Naive thymus-derived CD8-positive, alpha-beta T cell (primary cell): ENCODE data around the gene ATP6V1G2. TPM values are rescaled to one million over a fixed set of nuclear protein-coding genes. Genes with fewer than 3 reads are reported as not detected.
"Not testable (repeated sequence)": the region's sequence is repeated elsewhere in the genome, so short reads cannot be mapped to it uniquely, and the experiment has no call there.

ENCODE experiments used
- ATAC-seq, 2 donors: fragments of 150-1000 bp; cut with Tn5 transposase in 1 of 2; sonication (Bioruptor Pico), chemical (Tn5 transposase) in 1 of 2; 1 replicate in 1 of 2; 2 replicates in 1 of 2; pipeline ENCODE4 v1.10.0; 2021; ENCODE audit warnings: mild to moderate bottlenecking in 2 of 2, moderate library complexity in 2 of 2
- POLR2A ChIA-PET: fragments of 350-600 bp; sonication (Branson Sonifier 250); formaldehyde crosslinking; loops from one replicate; lab custom pipeline; 2021; ENCODE audit warnings: antibody characterized with exemption; lab: Charles Lee
- DNase-seq, 10 donors: peaks; one replicate each; pipeline versions ENCODE4 v3.0.0 to v3.0.0-alpha.2; 2020 to 2022
- H3K27ac Mint-ChIP-seq, 10 donors: one replicate each; pipeline ENCODE4 v1.8.0; 2020 to 2022; ENCODE audit warnings: mild to moderate bottlenecking in 10 of 10, mixed read lengths in 10 of 10, moderate library complexity in 4 of 10, inconsistent platforms in 1 of 10
- H3K27me3 Mint-ChIP-seq, 5 donors: one replicate each; pipeline ENCODE4 v1.8.0; 2021 to 2022; ENCODE audit warnings: mixed read lengths in 5 of 5
- H3K36me3 Mint-ChIP-seq, 3 donors: one replicate each; pipeline ENCODE4 v1.8.0; 2020 to 2022; ENCODE audit warnings: mixed read lengths in 3 of 3, mild to moderate bottlenecking in 2 of 3, inconsistent platforms in 1 of 3
- H3K4me1 Mint-ChIP-seq, 4 donors: one replicate each; pipeline ENCODE4 v1.8.0; 2021 to 2022; ENCODE audit warnings: mixed read lengths in 4 of 4
- H3K4me3 Mint-ChIP-seq, 10 donors: one replicate each; pipeline ENCODE4 v1.8.0; 2020 to 2022; ENCODE audit warnings: mild to moderate bottlenecking in 10 of 10, mixed read lengths in 10 of 10, moderate library complexity in 6 of 10, inconsistent platforms in 1 of 10
- H3K9me3 Mint-ChIP-seq, 9 donors: one replicate each; pipeline ENCODE4 v1.8.0; 2020 to 2022; ENCODE audit warnings: mixed read lengths in 9 of 9, mild to moderate bottlenecking in 3 of 9, inconsistent platforms in 1 of 9, moderate library complexity in 1 of 9
- polyA plus RNA-seq, 3 donors: library from polyadenylated mRNA; unstranded; fragments of 300-500 nt; fragmentation: Illumina TruSeq; gene quantifications; one replicate each; pipeline ENCODE4 v1.2.3, GENCODE V29; 2021
- total RNA-seq, 8 experiments: library from RNA in 2 of 8; stranded (reverse) in 2 of 8; gene quantifications; one replicate each; pipeline ENCODE4 v1.2.3 and lab custom pipeline; 2021 to 2026

The ATP6V1G2 gene
- total RNA-seq (1 to 10 TPM; 7.9 TPM), polyA plus RNA-seq (under 1 TPM in 2 of 3 donors, not detected in 1; 0.55 to 0.56 TPM), total RNA-seq (lab: John Stamatoyannopoulos, UW) (0.13 to 3.3 (median 1.4) reads per million in 6 experiments)

DNA sequence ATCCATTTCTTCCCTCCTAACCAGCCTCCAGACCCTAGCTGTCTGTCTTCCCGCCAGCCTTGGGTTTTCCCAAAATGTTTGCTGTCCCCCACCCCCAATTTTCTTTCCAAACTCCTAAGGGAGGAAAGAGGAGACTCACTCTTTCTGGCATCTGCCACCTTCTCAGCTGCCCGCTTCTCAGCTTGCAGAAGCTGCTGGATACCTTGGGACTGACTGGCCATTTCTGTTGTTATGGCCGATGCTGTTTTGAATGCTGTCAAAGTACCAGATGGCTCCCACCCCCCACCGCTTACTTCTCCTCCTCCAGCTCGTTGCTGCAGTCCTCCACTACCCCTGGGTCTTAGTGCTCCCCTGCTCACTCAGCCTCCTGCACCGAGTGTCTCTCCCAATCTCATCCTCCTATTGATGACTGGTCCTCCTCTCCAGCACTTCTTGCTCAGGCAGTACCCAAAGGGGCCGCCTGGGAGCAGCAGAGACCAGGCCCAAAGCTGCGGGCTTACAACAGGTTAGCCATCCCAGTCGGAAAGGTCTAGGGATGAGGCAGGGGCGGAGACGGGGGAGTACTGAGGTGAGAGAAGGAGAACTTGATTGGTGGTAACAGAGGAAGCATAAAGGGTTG lies at the start of gene ATP6V1G2:
Gene ATP6V1G2 (minus strand): TSS at position 270 of the 619 bp plus-strand sequence. CDS start 49 bp downstream, at position 221.
- Mint-ChIP-seq H3K4me3 (peak within 1 kb of the TSS; percentile 82 to 98 (median 92)), H3K27me3 (no peaks in the 10 kb centered on the region), H3K36me3 (peaks cover 0 to under 1% (median 0%) of the 10 kb centered on the region in 3 donors), H3K4me1 (peaks cover 18 to 53% (median 36%) of the 10 kb centered on the region in 4 donors), H3K27ac (peak within 1 kb of the TSS; percentile 87 to 99 (median 96)), H3K9me3 (no peaks in the 10 kb centered on the region)
- ATAC-seq (peak; percentile 49 to 54), DNase-seq (peak; percentile 68 to 89 (median 80))
- POLR2A ChIA-PET, result interaction anchor here (0.6 to 8.8 kb wide), 11 partner anchors 12 to 355 kb away, joined by 3 to 155 read pairs (median 6); partner anchors contain the start of genes BAG6, LST1, LTB and NCR3

DNA sequence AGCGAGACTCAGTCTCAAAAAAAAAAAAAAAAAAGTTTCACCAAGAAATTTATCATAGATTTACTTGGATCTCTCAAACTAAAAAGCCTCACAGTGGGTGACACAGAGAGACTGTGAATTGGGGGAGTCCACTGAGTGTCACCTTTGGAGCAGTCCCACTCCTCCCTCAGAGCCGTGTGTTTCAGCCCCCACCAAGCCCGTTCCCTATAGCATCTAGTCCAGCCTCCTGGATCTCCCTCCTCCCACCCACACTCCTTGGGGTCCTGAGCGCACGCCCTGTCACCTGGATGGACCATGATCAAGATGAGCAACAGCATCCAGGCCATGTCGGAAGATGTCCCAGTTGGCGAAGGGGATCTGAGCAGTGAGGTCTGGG lies 46.0 kb upstream of the ATP6V1G2 start:
- ATAC-seq, result peak; percentile 14 to 27
- peaks cover 22 to 82% (median 77%) of the 10 kb centered on the region in 4 donors for H3K4me1 Mint-ChIP-seq
- H3K4me3 Mint-ChIP-seq, result peak overlapping the region; percentile 66 to 86 (median 76)
- no peak for DNase-seq
- POLR2A ChIA-PET, result interaction anchor here (0.7 to 38.0 kb wide), 10 partner anchors 20 to 1628 kb away, joined by 3 to 1584 read pairs (median 4); partner anchors contain the start of genes ATP6V1G2, GPANK1, LST1 and LTA
- H3K9me3 Mint-ChIP-seq, result no peaks in the 10 kb centered on the region
- peaks cover 0 to 4% (median 0%) of the 10 kb centered on the region in 3 donors for H3K36me3 Mint-ChIP-seq
- H3K27ac Mint-ChIP-seq, result peak overlapping the region; percentile 86 to 96 (median 93)
- H3K27me3 Mint-ChIP-seq, result no peaks in the 10 kb centered on the region

DNA sequence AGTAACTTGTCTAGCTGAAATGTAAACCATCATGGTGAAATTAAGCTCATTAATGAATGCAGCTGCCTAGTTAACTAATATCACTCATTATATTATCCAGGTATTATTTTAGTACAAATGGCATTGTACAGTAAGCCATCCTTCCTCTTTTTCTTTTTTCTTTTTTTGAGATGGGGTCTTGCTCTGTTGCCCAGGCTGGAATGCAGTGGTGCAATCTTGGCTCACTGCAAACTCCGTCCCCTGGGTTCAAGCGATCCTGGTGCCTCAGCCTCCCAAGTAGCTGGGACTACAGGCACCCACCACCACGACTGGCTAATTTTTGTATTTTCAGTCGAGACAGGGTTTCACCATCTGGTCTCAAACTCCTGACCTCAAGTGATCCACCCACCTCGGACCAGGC lies 44.3 kb upstream of the ATP6V1G2 start:
- DNase-seq, H3K36me3 Mint-ChIP-seq, H3K9me3 Mint-ChIP-seq, ATAC-seq, H3K27me3 Mint-ChIP-seq: not testable (repeated sequence)
- Mint-ChIP-seq H3K27ac (peak overlapping the region; percentile 46 to 98 (median 63)), H3K4me1 (peaks cover 27 to 84% (median 80%) of the 10 kb centered on the region in 4 donors), H3K4me3 (peak overlapping the region in 1 of 10 donors; percentile 2)
- POLR2A ChIA-PET, result interaction anchor here (38.0 kb wide), 1 partner anchor 19 kb away, joined by 1584 read pairs; the partner anchor contains the start of genes LST1, LTA, LTB and TNF

DNA sequence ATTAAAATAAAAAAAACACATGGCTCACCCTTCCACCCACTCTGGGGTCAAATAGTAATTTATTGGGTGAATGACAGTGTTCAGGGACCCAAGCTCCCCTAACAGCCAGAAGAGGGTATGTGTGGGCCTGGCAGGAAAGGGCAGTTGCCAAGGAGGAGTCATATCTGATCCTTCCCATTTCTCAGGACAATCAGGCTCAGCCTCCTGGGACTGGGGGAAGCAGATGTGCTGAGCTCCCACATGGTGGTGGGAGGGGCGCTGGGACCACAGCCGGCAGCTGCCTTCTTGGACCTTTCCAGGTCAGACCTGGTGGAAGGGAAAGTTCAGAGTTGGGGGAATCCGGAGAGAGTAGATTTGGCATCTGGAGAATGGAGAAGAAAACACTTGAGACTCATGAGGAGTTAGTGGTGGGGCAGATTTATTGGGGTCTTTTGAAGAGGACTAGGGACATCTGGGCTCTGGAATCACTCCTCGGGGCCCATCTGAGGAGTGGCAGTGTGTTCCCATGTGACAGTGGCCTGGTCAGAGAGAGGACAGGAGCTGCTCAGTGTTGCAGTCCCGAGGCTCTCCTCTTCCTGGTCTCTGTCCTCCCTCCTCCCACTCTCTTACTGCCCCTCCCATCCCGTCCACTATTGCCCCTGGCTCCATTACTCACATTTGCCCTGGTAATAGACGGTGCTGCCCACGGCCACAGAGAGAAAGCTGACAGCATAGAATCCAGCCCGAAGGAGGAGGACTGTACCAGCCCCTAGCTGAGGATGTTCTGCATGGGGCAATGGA lies 42.7 kb upstream of the ATP6V1G2 start:
- Mint-ChIP-seq H3K4me3 (peak overlapping the region in 3 of 10 donors; percentile 20 to 62 (median 37)), H3K9me3 (no peaks in the 10 kb centered on the region), H3K4me1 (peaks cover 31 to 92% (median 84%) of the 10 kb centered on the region in 4 donors), H3K27me3 (no peaks in the 10 kb centered on the region), H3K36me3 (peaks cover 0 to 4% (median 0%) of the 10 kb centered on the region in 3 donors), H3K27ac (peak overlapping the region; percentile 77 to 98 (median 88))
- POLR2A ChIA-PET, result interaction anchor here (0.6 to 38.0 kb wide), 3 partner anchors 4 to 670 kb away, joined by 3 to 1584 read pairs (median 1584); partner anchors contain the start of genes LST1, LTA, LTB and NCR3
- no peak for ATAC-seq
- no peak for DNase-seq

DNA sequence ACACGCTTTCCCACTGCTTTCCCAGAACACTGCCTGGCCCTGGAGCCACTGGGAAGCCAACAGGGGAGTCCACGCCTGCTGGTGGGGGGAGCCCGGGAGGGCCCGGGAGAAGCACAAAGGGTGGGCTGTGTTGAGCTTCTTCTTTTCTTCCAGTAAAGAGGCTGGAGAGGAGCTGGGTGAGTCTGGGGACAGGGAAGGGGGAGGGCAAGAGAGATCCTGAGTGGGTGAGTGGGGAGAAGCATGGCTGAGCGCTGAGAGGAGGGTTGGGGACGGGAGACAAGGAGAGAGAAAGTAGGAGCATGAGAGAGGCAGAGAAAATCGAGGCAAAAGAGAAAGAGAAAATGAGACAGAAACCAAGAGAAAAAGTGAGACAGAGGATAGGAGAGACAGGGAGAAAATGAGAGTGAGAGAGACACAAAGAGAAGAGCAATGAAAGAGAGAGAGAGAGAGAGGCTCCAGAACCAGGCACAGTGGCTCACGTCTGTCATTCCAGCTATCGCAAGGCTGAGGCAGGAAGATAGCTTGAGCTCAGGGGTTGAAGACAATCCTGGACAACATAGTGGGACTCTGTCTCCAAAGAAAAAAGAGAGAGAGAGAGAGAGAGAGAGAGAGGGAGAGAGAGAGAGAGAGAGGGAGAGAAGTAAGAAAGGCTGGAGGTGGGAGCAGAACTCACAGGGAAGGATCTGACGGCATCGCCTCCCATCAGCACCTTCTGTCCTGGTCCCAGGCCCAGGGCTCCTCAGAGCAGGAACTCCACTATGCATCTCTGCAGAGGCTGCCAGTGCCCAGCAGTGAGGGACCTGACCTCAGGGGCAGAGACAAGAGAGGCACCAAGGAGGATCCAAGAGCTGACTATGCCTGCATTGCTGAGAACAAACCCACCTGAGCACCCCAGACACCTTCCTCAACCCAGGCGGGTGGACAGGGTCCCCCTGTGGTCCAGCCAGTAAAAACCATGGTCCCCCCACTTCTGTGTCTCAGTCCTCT lies 41.7 kb upstream of the ATP6V1G2 start:
- Mint-ChIP-seq H3K4me3 (peak overlapping the region; percentile 60 to 84 (median 76)), H3K27me3 (no peaks in the 10 kb centered on the region), H3K36me3 (peaks cover 0 to 4% (median 0%) of the 10 kb centered on the region in 3 donors), H3K27ac (peak overlapping the region; percentile 92 to 99 (median 94)), H3K4me1 (peaks cover 32 to 92% (median 81%) of the 10 kb centered on the region in 4 donors), H3K9me3 (no peaks in the 10 kb centered on the region)
- DNase-seq, result no peak
- no peak for ATAC-seq
- POLR2A ChIA-PET, result interaction anchor here (1.0 to 38.0 kb wide), 5 partner anchors 3 to 93 kb away, joined by 3 to 1584 read pairs (median 7); partner anchors contain the start of genes LST1, LTA, LTB and NCR3

DNA sequence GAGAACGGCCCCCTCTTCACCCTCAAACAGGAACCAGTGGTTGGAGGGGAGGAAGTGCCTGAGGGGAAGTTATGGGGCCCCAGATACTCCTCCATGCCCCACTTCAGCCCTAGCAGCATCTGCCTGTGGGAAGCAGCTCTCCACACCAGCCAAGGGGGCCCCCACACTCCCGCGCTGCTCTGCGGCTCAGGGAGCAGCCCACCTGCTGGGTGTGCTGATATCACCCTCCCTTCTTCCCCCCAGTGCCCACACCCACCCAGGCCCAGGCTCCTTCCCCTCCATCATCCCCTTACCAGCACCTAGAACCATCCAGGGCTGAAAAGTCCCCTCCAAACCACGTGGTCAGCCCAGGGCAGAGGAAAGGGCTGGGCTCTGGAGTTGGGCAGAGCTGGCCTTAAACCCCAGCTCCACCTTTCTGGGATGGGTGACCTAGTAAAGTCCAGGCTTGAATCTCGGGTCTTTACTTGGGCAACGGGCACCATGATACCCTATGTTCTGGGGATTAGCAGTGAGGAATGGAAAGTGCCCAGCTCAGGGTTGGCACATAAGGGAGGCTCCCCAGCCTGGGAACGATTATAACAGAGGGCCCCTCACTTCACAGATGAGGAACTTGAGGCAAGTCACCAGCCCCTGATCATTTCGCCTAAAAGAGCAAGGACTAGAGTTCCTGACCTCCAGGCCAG lies 40.3 kb upstream of the ATP6V1G2 start:
- Mint-ChIP-seq H3K27me3 (no peaks in the 10 kb centered on the region), H3K4me1 (peaks cover 35 to 91% (median 77%) of the 10 kb centered on the region in 4 donors), H3K36me3 (peaks cover 0 to 6% (median 0%) of the 10 kb centered on the region in 3 donors), H3K27ac (peak overlapping the region; percentile 92 to 100 (median 98)), H3K9me3 (no peaks in the 10 kb centered on the region), H3K4me3 (peak overlapping the region; percentile 51 to 89 (median 83))
- ATAC-seq (peak; percentile 47 to 49), DNase-seq (peak in 4 of 10 donors; percentile 23 to 63 (median 33))
- POLR2A ChIA-PET, result interaction anchor here (0.5 to 38.0 kb wide), 6 partner anchors 1 to 65 kb away, joined by 4 to 1584 read pairs (median 11); partner anchors contain the start of genes BAG6, DDX39B, LST1 and LTA

DNA sequence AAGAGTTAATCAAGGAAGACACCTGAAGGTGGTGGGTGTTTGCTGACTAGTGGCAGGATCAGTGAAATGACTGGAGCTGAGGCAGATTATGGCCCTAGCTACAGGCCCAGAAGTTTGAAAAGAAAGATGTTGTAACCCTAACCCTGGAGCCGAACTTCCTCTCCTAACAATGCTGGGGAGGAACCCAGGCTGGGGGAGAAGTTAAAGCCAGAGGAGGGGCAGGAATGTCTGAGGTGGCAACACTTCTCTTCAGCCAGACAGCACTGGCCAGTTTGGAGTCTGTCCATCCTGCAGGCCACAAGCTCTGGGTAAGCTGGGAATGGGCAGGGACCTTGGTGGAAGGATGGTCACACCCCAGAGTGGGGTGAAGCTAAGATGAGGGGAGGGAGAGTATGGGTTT lies 39.6 kb upstream of the ATP6V1G2 start, which contains the start of gene LST1:
Gene LST1 (plus strand): TSS at position 270 of the 400 bp plus-strand sequence. CDS start 1,023 bp downstream, outside the sequence.
- Mint-ChIP-seq H3K27ac (peak within 1 kb of the TSS; percentile 92 to 100 (median 98)), H3K4me1 (peaks cover 37 to 84% (median 76%) of the 10 kb centered on the region in 4 donors), H3K9me3 (no peaks in the 10 kb centered on the region), H3K4me3 (peak within 1 kb of the TSS; percentile 51 to 89 (median 83)), H3K27me3 (no peaks in the 10 kb centered on the region), H3K36me3 (peaks cover 4 to 13% (median 5%) of the 10 kb centered on the region in 3 donors)
- POLR2A ChIA-PET, result interaction anchor here (0.5 to 38.0 kb wide), 10 partner anchors 1 to 1386 kb away, joined by 3 to 1584 read pairs (median 6); partner anchors contain the start of genes BAG6, DDX39B, LST1 and LTA
- no peak for ATAC-seq
- DNase-seq, result peak in 1 of 10 donors; percentile 16

DNA sequence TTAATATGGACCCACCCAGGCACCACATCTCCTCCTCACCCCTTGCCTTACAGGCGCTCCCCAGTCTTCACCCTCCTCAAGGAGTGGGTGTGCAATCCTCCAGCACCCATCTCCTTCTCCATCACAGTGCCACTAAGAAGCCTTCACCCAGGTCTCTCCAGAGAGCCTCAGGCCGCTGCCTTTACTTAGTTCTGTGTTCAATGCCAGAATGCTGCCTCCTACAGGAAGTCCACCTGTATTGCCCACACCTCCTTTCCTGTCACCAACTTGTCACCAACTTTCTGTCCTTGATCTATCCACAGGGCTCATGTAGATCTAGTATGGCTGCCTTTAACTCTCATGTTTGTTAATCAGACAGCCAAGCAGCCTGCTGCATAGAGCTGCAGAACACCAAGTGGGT lies 39.1 kb upstream of the ATP6V1G2 start:
- DNase-seq, result peak in 4 of 10 donors; percentile 30 to 67 (median 50)
- POLR2A ChIA-PET, result interaction anchor here (0.5 to 38.0 kb wide), 9 partner anchors 0 to 1387 kb away, joined by 3 to 1584 read pairs (median 9); partner anchors contain the start of genes BAG6, DDX39B, LST1 and LTA
- Mint-ChIP-seq H3K4me1 (peaks cover 39 to 81% (median 74%) of the 10 kb centered on the region in 4 donors), H3K27me3 (no peaks in the 10 kb centered on the region), H3K36me3 (peaks cover 7 to 15% (median 9%) of the 10 kb centered on the region in 3 donors), H3K4me3 (peak overlapping the region; percentile 51 to 89 (median 83)), H3K27ac (peak overlapping the region; percentile 92 to 100 (median 98)), H3K9me3 (no peaks in the 10 kb centered on the region)
- ATAC-seq, result peak; percentile 6 to 28

DNA sequence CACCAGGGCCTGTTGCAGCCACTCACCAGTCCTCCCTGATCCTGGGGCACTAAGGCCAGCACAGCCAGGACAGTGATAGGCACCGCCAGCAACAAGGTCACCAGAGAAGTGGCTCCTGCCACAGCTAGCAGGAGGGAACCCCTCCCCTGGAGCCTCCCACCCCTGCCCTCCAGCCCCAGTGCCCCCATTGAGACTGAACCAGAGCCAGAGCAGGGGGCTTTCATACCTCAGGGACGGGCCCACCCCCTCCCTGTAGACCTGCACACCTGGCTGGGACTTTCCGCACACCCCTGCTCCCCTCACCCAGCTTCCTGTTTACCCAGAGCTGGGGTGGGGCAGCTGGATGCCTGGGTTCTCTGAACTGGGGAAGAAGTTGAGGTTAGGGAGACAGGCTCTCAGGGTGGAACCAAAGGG lies 35.8 kb upstream of the ATP6V1G2 start, which contains the start of gene LTB:
Gene LTB (minus strand): TSS at position 195 of the 414 bp plus-strand sequence. CDS start 7 bp downstream, at position 188.
- no peaks in the 10 kb centered on the region for H3K9me3 Mint-ChIP-seq
- peaks cover 37 to 87% (median 73%) of the 10 kb centered on the region in 4 donors for H3K4me1 Mint-ChIP-seq
- DNase-seq (peak; percentile 44 to 84 (median 75)), ATAC-seq (peak; percentile 53 to 72)
- POLR2A ChIA-PET, result interaction anchor here (0.7 to 38.0 kb wide), 18 partner anchors 3 to 1390 kb away, joined by 3 to 1584 read pairs (median 8); partner anchors contain the start of genes ATP6V1G2, BAG6, DDX39B and GPANK1
- no peaks in the 10 kb centered on the region for H3K27me3 Mint-ChIP-seq
- H3K27ac Mint-ChIP-seq, result peak within 1 kb of the TSS; percentile 92 to 100 (median 98)
- peak within 1 kb of the TSS; percentile 97 to 100 (median 99) for H3K4me3 Mint-ChIP-seq
- peaks cover 7 to 12% (median 11%) of the 10 kb centered on the region in 3 donors for H3K36me3 Mint-ChIP-seq
